Ovary (tissue), 3 donors: ENCODE data around the gene RNASE13.

ENCODE experiments used
- EP300 ChIP-seq: sonication (generic); formaldehyde crosslinking; IDR thresholded peaks from one replicate; pipeline ENCODE4 v1.6.1; 2017; ENCODE audit warnings: antibody characterized with exemption
- POLR2A ChIP-seq: fragments of 450-650 bp; IDR thresholded peaks from one replicate; pipeline ENCODE4 v1.6.1; 2017; ENCODE audit warnings: antibody characterized with exemption, mild to moderate bottlenecking, moderate library complexity
- TF ChIP-seq, protein P1 (sequence below), 3 donors: fragments of 450-650 bp in 2 of 3; fragments of 200-600 bp in 1 of 3; IDR thresholded peaks; one replicate each; pipeline versions ENCODE4 v1.5.1 to v1.8.0; 2016 to 2022; ENCODE audit warnings: antibody characterized with exemption in 3 of 3, mild to moderate bottlenecking in 1 of 3
- donor health status: DM: no; HTN: no; CAD: no.

DNA sequence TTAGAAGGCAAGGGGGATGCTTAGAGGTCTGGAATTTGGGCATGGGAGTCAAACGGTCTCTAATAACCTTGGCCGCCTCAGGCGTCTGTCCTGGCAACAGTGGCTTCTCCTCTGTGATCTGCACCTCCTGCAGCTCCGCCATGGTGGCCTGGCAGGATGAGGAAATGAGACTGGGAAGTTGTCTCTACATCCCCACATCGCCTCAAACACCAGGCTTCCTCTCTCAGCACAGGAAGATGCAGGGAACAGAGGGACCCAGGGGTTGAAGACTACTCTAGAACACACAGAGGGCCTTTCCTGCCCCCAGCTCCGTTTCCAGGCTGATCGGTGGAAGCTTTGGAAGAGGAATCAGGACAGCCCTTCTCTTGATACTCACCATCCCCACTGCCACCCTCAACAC is 11.4 kb downstream of the RNASE13 start:
- no peak for TF ChIP-seq POLR2A
- TF ChIP-seq, protein P1, sequence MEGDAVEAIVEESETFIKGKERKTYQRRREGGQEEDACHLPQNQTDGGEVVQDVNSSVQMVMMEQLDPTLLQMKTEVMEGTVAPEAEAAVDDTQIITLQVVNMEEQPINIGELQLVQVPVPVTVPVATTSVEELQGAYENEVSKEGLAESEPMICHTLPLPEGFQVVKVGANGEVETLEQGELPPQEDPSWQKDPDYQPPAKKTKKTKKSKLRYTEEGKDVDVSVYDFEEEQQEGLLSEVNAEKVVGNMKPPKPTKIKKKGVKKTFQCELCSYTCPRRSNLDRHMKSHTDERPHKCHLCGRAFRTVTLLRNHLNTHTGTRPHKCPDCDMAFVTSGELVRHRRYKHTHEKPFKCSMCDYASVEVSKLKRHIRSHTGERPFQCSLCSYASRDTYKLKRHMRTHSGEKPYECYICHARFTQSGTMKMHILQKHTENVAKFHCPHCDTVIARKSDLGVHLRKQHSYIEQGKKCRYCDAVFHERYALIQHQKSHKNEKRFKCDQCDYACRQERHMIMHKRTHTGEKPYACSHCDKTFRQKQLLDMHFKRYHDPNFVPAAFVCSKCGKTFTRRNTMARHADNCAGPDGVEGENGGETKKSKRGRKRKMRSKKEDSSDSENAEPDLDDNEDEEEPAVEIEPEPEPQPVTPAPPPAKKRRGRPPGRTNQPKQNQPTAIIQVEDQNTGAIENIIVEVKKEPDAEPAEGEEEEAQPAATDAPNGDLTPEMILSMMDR (IDR thresholded peaks at IDR 0.05), result no peak
- no peak for TF ChIP-seq EP300
